ENCODE data around the gene CCDC92B.

- no peak for TF ChIP-seq CTCF (IDR thresholded peaks at IDR 0.05)
- TF ChIP-seq POLR2A (IDR thresholded peaks at IDR 0.05): no peak
Measured at GRCh38 chr17:2681650-2682049, 67.8 kb downstream of the CCDC92B start.

Measured in esophagus squamous epithelium (tissue), 4 donors.